GM23248 (cell line): ENCODE results near the gene FAM131B.

Experiments
- EZH2 ChIP-seq: fragments of 200-600 bp; sonication (generic); IDR thresholded peaks from 2 replicates; pipeline ENCODE4 v1.6.1; 2018; ENCODE audit warnings: antibody characterized with exemption, mild to moderate bottlenecking; ENCODE audit not compliant: insufficient read depth, poor library complexity, severe bottlenecking
- EZH2phosphoT487 ChIP-seq: fragments of 200-600 bp; sonication (generic); IDR thresholded peaks from 2 replicates; pipeline ENCODE4 v1.6.1; 2018; ENCODE audit warnings: antibody characterized with exemption, moderate library complexity, mild to moderate bottlenecking, low read depth; ENCODE audit not compliant: insufficient read depth

DNA sequence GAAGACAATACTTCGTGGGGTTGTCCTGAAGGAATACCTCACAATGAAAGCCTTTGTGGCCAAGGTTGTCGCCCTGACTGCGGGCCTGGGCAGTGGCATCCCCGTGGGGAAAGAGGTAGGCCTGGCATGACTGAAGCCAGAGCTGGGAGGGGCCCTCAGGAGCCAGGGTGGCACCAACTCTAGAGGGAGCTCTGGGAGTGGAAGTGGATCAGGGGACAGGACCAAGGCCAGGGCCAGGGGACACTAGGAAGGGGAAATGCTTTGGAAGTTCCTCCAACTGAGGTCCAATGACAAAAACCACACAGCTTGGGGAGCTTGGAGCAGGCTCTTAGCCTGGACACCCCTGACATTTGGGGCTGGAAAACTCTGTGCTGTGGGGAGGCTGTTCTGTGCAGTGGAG is 40.8 kb downstream of the FAM131B start:
- no peak for TF ChIP-seq EZH2phosphoT487
- TF ChIP-seq EZH2 = no peak
